ENCODE results near the gene CNPY3. TPM values are rescaled to one million over a fixed set of nuclear protein-coding genes. Genes with fewer than 3 reads are reported as not detected.

The CNPY3 gene
- total and polyA plus RNA-seq, 2 experiments from 2014 or later, result 71.8 to 137 TPM

DNA sequence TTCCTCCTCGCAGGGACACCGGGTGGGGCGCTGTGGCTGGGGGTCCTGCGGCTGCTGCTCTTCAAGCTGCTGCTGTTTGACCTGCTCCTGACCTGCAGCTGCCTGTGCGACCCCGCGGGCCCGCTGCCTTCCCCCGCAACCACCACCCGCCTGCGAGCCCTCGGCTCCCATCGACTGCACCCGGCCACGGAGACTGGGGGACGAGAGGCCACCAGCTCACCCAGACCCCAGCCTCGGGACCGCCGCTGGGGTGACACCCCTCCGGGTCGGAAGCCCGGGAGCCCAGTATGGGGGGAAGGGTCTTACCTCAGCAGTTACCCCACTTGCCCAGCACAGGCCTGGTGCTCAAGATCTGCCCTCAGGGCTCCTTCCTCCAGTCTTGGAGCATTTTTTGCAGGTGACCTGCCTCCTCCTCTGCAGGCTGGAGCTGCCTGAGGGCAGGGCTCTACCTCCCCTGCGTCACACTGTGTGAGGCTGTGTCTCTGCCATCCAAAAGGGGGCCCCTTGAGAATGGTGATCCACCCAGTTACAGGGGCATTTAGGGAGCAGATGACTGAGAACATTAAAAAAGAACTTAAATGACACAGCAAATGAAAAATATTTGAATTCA is 3.9 kb upstream of the CNPY3 start:
- Histone ChIP-seq H3K4me1 (ENCODE audit: insufficient read depth) (peaks cover 5% of the 10 kb centered on the region), H3K9me2 (replicated peaks; ENCODE audit: insufficient read depth) (no peaks in the 10 kb centered on the region), H4K20me1 (ENCODE audit: insufficient read depth, poor library complexity, severe bottlenecking) (no peaks in the 10 kb centered on the region), H3K79me2 (no peaks in the 10 kb centered on the region), H3K36me3 (replicated peaks; ENCODE audit: insufficient read depth, low read depth) (no peaks in the 10 kb centered on the region), H3K27ac (no peak overlapping the region), H3K4me2 (no peak overlapping the region), H3K9me3 (ENCODE audit: low read depth) (no peaks in the 10 kb centered on the region), H3K4me3 (no peak overlapping the region), H3K27me3 (no peaks in the 10 kb centered on the region), H2AFZ (no peak overlapping the region)
- no peak for TF ChIP-seq EZH2 (IDR thresholded peaks at IDR 0.05; ENCODE audit: borderline replicate concordance)
- no peak for TF ChIP-seq EZH2phosphoT487 (IDR thresholded peaks at IDR 0.05; ENCODE audit: low read depth, severe bottlenecking, unreplicated experiment)
- TF ChIP-seq, protein P1, sequence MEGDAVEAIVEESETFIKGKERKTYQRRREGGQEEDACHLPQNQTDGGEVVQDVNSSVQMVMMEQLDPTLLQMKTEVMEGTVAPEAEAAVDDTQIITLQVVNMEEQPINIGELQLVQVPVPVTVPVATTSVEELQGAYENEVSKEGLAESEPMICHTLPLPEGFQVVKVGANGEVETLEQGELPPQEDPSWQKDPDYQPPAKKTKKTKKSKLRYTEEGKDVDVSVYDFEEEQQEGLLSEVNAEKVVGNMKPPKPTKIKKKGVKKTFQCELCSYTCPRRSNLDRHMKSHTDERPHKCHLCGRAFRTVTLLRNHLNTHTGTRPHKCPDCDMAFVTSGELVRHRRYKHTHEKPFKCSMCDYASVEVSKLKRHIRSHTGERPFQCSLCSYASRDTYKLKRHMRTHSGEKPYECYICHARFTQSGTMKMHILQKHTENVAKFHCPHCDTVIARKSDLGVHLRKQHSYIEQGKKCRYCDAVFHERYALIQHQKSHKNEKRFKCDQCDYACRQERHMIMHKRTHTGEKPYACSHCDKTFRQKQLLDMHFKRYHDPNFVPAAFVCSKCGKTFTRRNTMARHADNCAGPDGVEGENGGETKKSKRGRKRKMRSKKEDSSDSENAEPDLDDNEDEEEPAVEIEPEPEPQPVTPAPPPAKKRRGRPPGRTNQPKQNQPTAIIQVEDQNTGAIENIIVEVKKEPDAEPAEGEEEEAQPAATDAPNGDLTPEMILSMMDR (IDR thresholded peaks at IDR 0.05; ENCODE audit: poor library complexity), result no peak
- 91% methylated on average over 13 of the region's 23 CpGs for WGBS (ENCODE audit: low lambda C conversion rate, missing lambda C conversion rate)
- no peak for DNase-seq (ENCODE audit: low spot score)

DNA sequence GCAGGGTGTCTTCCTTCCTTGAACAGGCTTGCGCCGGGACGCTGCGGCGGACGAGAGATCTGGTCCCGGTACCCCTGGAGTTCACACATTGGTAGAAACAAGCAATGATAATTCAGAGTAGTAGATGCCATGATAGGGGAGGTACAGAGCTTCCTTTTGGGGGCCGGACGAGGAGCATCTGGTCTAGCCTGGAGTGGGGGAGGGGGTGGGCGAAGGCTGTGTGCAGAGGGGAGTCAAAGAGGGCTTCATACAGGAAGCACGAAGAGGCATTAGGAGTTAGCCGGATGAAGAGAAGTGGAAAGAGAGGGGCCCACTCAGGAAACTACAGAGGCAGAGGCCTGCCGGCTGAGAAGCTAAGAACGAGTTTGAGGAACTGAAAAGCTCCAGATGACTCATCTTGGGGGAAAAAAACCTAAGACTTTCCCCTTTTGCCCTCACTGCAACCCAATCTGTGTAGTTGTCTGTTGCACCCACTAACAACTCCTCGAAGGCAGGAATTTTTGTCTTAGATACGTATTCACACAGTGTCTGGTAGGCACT is 611 bp downstream of the CNPY3 start:
- 3% methylated on average over 12 of the region's 16 CpGs for WGBS (ENCODE audit: low lambda C conversion rate, missing lambda C conversion rate)

DNA sequence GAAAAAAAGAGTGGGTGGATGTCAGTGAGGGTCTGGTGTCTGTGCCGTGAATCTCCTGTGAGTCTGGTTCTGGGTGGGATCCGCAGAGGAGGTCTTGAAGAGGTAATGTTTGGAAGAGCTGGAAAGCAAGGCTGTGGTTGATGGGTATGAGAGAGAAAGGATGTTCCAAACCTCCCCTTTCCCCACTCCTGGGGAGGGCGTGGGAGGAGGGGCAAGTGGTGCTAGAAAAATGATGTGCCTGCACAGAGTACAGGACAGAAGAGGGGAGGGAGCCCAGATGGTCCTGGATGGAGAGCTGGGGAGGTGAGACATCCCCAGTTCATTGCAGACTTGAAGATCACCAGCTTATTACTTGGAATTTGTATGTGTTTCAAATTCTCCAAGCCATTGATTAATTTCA is 3.1 kb downstream of the CNPY3 start:
- no peaks in the 10 kb centered on the region for H4K20me1 ChIP-seq (ENCODE audit: insufficient read depth, poor library complexity, severe bottlenecking)
- H3K27me3 ChIP-seq, result no peaks in the 10 kb centered on the region
- no peaks in the 10 kb centered on the region for H3K36me3 ChIP-seq (replicated peaks; ENCODE audit: insufficient read depth, low read depth)
- H3K9me2 ChIP-seq (replicated peaks; ENCODE audit: insufficient read depth), result no peaks in the 10 kb centered on the region
- peaks cover 16% of the 10 kb centered on the region for H3K4me1 ChIP-seq (ENCODE audit: insufficient read depth)
- TF ChIP-seq EZH2phosphoT487 (IDR thresholded peaks at IDR 0.05; ENCODE audit: low read depth, severe bottlenecking, unreplicated experiment) (no peak), EZH2 (IDR thresholded peaks at IDR 0.05; ENCODE audit: borderline replicate concordance) (no peak)
- TF ChIP-seq, protein P1 (IDR thresholded peaks at IDR 0.05; ENCODE audit: poor library complexity), result no peak
- no peak overlapping the region for H2AFZ ChIP-seq
- no peak overlapping the region for H3K27ac ChIP-seq
- peaks cover 62% of the 10 kb centered on the region for H3K79me2 ChIP-seq
- no peak overlapping the region for H3K4me2 ChIP-seq
- no peak overlapping the region for H3K4me3 ChIP-seq
- WGBS (ENCODE audit: low lambda C conversion rate, missing lambda C conversion rate), result 90% methylated on average over 3 of the region's 3 CpGs
- no peak for DNase-seq (ENCODE audit: low spot score)
- H3K9me3 ChIP-seq (ENCODE audit: low read depth), result no peaks in the 10 kb centered on the region

More for the DNA sequence above, 611 bp downstream of the CNPY3 start:
- no peaks in the 10 kb centered on the region for H3K9me3 ChIP-seq (ENCODE audit: low read depth)
- peak; percentile 78 for DNase-seq (ENCODE audit: low spot score)
- peak overlapping the region; percentile 57 for H2AFZ ChIP-seq
- peak overlapping the region; percentile 82 for H3K4me2 ChIP-seq
- TF ChIP-seq, protein P1 (IDR thresholded peaks at IDR 0.05; ENCODE audit: poor library complexity), result no peak
- no peak for TF ChIP-seq EZH2phosphoT487 (IDR thresholded peaks at IDR 0.05; ENCODE audit: low read depth, severe bottlenecking, unreplicated experiment)
- no peak for TF ChIP-seq EZH2 (IDR thresholded peaks at IDR 0.05; ENCODE audit: borderline replicate concordance)
- H4K20me1 ChIP-seq (ENCODE audit: insufficient read depth, poor library complexity, severe bottlenecking), result no peaks in the 10 kb centered on the region
- H3K27ac ChIP-seq, result peak overlapping the region; percentile 97
- no peaks in the 10 kb centered on the region for H3K36me3 ChIP-seq (replicated peaks; ENCODE audit: insufficient read depth, low read depth)
- no peaks in the 10 kb centered on the region for H3K9me2 ChIP-seq (replicated peaks; ENCODE audit: insufficient read depth)
- peaks cover 16% of the 10 kb centered on the region for H3K4me1 ChIP-seq (ENCODE audit: insufficient read depth)
- H3K4me3 ChIP-seq, result peak overlapping the region; percentile 50
- H3K79me2 ChIP-seq, result peaks cover 44% of the 10 kb centered on the region
- H3K27me3 ChIP-seq, result no peaks in the 10 kb centered on the region

All from hepatocyte (in vitro differentiated cells).